ENCODE data around the gene RTN4RL1.

DNA sequence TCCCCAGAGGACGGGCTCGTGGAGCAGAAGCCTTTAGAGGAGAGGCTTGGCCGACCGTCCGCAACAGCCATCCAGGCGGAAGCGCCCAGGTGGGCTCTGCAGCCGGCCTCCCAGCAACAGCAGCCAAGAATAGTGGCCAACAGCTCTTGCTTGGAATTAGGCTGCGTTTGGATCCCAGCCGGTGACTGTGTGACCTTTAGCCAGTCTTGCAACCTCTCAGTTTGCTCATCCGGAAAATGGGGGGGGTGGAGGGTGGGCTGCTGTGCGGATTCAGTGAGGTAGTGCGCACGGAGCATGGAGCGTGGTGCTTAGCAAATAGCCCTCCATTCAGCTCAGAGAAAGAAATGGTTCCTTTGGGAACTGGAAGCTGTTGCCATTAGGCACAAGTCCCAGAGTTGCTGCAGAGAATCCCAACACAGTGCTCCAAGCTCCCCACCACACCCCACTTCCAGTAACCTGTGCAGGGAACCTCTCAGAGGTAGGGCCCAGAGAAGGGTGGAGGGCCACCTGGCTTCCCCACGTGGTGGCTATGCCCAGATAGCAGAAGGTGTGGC, 46.7 kb downstream of the RTN4RL1 start:
- no peak for TF ChIP-seq POLR2A (IDR thresholded peaks at IDR 0.05; ENCODE audit: extremely low read depth, insufficient read length)
- TF ChIP-seq, protein P1, sequence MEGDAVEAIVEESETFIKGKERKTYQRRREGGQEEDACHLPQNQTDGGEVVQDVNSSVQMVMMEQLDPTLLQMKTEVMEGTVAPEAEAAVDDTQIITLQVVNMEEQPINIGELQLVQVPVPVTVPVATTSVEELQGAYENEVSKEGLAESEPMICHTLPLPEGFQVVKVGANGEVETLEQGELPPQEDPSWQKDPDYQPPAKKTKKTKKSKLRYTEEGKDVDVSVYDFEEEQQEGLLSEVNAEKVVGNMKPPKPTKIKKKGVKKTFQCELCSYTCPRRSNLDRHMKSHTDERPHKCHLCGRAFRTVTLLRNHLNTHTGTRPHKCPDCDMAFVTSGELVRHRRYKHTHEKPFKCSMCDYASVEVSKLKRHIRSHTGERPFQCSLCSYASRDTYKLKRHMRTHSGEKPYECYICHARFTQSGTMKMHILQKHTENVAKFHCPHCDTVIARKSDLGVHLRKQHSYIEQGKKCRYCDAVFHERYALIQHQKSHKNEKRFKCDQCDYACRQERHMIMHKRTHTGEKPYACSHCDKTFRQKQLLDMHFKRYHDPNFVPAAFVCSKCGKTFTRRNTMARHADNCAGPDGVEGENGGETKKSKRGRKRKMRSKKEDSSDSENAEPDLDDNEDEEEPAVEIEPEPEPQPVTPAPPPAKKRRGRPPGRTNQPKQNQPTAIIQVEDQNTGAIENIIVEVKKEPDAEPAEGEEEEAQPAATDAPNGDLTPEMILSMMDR (IDR thresholded peaks at IDR 0.05; ENCODE audit: low read depth, low read length) = no peak
- TF ChIP-seq, protein P2, sequence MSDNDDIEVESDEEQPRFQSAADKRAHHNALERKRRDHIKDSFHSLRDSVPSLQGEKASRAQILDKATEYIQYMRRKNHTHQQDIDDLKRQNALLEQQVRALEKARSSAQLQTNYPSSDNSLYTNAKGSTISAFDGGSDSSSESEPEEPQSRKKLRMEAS (IDR thresholded peaks at IDR 0.05; ENCODE audit: low read depth, low read length) = no peak
